ENCODE measurements around the gene CERS6.
"Not testable (repeated sequence)": the region's sequence is repeated elsewhere in the genome, so short reads cannot be mapped to it uniquely, and the experiment has no call there.

Gene CERS6

DNA sequence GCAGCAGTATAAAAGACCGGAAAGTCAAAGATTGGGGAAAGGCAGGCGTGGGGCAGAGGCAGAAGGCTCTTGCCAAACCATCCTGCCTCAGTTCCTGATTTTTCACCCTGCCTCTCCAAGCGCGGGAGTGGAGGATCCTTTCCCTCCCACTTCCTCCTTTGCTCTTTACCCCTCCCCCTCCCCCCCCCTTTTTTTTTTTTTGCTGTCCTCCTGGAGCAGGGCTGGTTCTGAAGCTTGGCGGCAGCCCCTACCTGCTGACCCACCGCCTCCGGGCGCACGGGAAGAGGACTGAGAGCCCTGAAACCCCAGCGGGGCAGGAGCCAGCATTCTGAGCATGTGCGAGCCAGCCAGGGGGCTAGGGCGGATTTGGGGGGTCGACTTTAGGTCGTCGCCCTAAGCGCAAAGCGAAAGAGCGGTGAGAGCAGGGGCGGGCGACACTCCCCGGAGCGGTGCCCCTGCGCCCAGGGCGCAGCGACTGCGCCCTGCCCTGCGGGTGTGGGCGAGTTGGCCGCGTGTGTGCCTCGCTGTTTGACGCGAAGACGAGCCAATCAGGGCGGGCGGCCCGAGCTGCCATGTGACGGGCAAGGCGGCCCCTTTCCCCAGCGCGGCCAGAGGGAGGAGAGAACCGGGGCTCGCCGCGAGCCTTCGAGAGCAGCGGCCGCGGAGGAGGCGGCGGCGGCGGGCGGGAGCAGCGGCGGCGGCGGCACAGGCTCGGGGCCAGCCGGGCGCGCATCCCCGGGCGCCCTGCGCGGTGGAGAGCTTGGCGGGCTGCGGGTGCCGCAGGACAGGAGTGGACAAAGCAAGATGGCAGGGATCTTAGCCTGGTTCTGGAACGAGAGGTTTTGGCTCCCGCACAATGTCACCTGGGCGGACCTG lies at the start of gene CERS6:
CERS6 (plus strand) TSS at position 628 of the 876 bp plus-strand sequence; CDS start at position 805, 177 bp downstream.
- peak; percentile 89 for DNase-seq

DNA sequence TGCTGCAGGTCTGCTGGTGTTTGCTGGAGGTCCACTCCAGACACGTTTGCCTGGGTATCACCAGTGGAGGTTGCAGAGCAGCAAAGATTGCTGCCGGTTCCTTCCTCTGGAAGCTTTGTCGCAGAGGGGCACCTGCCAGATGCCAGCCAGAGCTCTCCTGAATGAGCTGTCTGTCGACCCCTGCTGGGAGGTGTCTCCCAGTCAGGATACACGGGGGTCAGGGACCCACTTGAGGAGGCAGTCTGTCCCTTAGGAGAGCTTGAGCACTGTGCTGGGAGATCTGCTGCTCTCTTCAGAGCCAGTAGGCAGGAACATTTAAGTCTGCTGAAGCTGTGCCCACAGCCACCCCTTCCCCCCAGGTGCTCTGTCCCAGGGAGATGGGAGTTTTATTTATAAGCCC lies 43.8 kb upstream of the CERS6 start:
- not testable (repeated sequence) for DNase-seq

DNA sequence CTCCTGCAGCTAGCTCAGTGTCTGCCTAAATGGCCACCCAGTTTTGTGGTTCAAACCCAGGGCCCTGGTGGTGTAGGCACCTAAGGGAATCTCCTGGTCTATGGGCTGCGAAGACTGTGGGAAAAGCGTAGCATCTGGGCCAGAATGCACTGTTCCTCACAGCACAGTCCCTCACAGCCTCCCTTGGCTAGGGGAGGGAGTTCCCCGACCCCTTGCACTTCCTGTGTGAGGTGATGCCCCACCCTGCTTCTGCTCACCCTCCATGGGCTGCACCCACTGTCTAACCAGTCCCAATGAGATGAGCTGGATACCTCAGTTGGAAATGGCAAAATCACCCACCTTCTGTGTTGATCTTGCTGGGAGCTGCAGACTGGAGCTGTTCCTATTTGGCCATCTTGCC lies 43.0 kb upstream of the CERS6 start:
- not testable (repeated sequence) for DNase-seq

GRCh38 chr2:168416555-168416954 lies 39.5 kb upstream of the CERS6 start:
- no peak for DNase-seq

GRCh38 chr2:168422584-168422983 lies 33.5 kb upstream of the CERS6 start:
- DNase-seq, result no peak

GRCh38 chr2:168424112-168424951 lies 31.7 kb upstream of the CERS6 start:
- DNase-seq, result no peak

DNA sequence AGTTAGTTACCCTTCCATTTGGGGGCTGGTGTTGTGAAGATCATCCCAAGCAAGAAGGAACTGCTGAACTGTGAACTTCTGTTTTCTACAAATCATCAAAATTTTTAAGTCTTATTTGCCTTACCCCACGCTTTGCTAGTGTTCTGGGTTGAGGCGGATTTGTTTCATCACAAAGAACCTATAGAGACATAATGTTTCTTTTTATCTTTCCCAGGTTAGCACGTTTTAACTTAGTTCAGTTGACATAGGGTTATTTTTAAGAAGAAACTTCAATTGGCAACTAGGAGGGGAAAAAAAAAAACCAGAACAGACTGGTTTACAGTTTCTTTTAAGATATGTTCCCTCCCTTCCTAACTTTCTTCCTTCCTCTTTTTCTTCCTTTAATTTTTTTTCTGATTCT lies 31.1 kb upstream of the CERS6 start:
- no peak for DNase-seq

GRCh38 chr2:168426861-168427260 lies 29.2 kb upstream of the CERS6 start:
- DNase-seq, result no peak

GRCh38 chr2:168427451-168427850 lies 28.6 kb upstream of the CERS6 start:
- DNase-seq, result no peak

GRCh38 chr2:168428431-168428830 lies 27.6 kb upstream of the CERS6 start:
- no peak for DNase-seq

DNA sequence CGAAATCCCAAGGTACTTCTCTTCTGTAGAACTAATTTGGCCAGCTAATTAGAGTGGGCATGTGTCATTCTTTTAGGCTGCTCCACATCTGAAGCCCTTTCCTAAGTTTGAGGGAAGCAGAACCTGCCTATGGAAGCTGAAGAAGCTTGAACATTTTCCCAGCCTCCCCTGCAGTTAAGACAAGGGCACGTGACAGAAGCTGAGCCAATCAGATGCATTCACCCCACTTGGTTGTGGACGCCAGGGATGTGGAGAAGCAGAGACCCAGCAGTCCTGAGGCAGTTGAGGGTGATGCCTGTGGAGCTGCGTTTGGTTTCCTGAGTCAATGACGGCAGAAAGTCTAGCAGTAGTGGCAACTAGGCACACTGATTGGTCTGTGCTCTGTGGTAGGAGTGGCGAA lies 26.1 kb upstream of the CERS6 start:
- DNase-seq, result no peak

- DNase-seq, result no peak
Observed at GRCh38 chr2:168430431-168430830, 25.6 kb upstream of the CERS6 start.

DNA sequence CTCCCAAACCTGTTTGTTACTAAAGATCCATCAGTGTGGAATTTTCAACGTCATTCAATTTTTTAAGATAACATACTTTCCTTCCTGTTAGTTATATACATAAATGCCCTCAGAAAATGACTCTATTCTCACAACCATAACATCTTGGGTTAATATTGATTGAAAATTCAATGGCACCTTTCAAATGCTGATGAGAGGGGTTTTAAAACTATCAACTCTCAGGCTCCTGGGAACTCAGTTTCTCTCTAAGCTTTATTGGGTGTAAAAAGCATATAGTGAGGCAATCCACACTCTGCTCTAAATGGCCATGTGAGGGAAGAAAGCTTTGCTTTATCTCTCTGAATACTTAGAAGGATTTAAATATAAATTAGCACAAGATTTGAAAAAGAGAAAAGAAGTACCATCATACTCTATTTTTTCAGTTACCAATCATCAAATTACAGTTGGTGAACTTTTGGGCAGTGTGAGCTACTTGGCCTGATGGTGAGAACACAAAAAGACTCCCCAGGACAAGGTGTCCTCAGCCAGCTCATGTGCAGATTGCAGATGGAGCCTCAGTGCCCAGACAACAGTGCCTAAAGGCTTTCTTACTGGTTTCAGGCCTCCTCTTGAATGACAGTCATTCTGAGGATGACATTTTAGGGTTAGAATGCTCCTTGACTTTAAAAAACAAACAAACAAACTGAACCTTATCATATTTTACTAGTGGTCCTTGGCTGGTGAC lies 24.6 kb upstream of the CERS6 start:
- DNase-seq, result no peak

GRCh38 chr2:168432100-168432499 lies 24.0 kb upstream of the CERS6 start:
- no peak for DNase-seq

DNA sequence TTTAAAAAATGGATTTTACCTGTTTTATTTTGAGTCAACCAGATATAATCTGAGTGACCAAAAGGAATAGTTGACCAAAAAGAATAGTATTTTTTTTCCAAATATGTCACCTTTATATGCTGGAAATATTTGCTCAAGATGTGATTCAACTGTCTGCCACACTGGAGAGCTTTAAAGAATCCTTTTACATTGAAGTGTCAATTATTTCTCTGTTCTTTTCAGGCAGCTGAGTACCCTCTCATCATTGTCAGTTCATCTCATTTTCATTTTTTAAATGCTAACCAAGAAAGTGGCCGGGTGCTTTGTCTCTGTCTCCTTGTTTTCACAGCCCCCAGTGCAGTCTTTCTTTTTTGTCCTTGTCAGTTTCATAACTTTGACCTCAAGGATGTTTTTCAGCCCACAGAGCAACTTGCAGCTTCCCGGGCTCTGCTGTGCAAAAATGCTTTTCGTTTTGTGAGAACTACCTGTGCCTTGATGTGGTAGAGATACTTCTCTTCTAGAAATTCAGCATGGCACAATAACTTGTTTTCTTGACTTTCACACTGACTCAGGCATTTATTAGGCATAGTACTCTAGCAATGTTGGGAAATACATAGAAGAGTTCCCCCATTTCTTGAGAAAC lies 23.4 kb upstream of the CERS6 start:
- no peak for DNase-seq

GRCh38 chr2:168433527-168433926 lies 22.5 kb upstream of the CERS6 start:
- no peak for DNase-seq

- DNase-seq, result no peak
Observed at GRCh38 chr2:168434146-168434545, 21.9 kb upstream of the CERS6 start.

- DNase-seq, result no peak
Observed at GRCh38 chr2:168436840-168437239, 19.2 kb upstream of the CERS6 start.

GRCh38 chr2:168438553-168438952 lies 17.5 kb upstream of the CERS6 start:
- DNase-seq, result no peak

DNA sequence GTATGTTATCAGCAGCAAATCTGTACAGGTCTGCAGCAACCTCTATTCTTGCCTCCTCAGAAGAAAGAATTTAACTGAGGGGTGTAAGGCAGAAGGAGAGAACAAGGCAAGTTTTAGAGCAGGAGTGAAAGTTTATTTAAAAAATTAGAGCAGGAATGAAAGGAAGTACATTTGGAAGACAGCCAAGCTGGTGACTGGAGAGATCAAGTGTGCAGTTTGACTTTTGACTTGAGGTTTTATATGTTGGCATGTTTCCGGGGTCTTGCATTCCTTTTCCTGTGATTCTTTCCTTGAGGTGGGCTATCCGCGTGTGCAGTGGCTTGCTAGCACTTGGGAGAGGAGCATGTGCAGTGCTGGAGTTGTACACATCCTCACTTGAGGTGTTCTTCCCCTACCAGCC lies 16.5 kb upstream of the CERS6 start:
- DNase-seq, result no peak

GRCh38 chr2:168441214-168441872 lies 14.7 kb upstream of the CERS6 start:
- no peak for DNase-seq

GRCh38 chr2:168443818-168444217 lies 12.3 kb upstream of the CERS6 start:
- no peak for DNase-seq
